HG03460 (cell line): ENCODE data around the gene UGT3A1.
"Not testable (repeated sequence)": the region's sequence is repeated elsewhere in the genome, so short reads cannot be mapped to it uniquely, and the experiment has no call there.

Source experiments
- ATAC-seq: cut with Tn5 transposase; IDR thresholded peaks from one replicate; pipeline ENCODE4 v1.9.1; 2021; ENCODE audit not compliant: unreplicated experiment

UGT3A1 gene

GRCh38 chr5:35990941-35991611 lies at the start of gene UGT3A1:
UGT3A1 (minus strand) TSS chr5:35991390; CDS start chr5:35991240, 150 bp downstream.
- ATAC-seq, result no peak

GRCh38 chr5:36035696-36036095 lies 44.5 kb upstream of the UGT3A1 start:
- no peak for ATAC-seq

DNA sequence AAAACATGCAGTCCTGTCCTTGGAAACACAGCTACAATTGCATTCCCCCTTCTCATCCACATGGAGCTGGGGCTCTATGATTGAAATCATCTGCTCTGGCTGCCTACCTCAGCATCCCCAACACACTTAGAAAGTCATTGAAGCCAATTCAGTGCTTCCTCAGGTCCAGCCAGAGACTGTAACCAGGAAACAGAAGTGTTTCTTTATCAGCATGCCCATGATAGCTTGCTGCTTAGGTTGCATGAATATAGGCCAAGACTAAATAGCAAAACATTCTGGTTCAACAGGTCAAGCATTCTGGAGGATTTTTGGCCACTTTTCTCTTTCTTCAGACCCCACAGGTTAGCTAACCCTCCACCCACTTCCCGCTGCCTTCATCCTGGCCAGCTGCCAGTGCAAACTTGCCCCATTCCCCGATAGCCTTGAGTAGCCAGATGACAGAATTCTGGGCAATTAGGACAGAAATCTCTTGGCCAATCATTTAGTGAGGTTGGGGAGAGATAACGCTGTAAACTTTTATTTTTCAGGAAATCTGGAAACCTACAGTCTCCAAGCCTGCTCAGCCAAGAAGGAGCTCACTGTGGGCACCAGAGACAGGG lies 43.4 kb upstream of the UGT3A1 start:
- not testable (repeated sequence) for ATAC-seq

DNA sequence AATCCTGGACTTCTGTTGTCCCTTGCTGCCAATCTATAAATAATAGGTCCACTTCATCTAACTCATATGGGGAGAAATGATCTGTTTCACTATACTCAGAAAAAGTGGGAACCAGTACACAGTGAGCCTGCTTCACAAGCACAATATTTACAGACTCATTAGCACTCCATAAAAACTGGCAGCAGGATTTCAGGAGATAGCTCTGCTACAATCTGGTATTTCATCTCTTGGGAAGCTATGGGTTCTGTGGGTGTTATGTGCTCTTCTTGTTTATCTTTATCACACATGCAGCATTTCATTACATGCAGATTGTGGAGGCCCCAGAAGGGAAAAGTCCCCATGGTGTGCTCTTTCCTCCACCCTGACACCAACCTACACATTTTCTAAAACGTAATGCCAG lies 42.3 kb upstream of the UGT3A1 start:
- ATAC-seq, result no peak

DNA sequence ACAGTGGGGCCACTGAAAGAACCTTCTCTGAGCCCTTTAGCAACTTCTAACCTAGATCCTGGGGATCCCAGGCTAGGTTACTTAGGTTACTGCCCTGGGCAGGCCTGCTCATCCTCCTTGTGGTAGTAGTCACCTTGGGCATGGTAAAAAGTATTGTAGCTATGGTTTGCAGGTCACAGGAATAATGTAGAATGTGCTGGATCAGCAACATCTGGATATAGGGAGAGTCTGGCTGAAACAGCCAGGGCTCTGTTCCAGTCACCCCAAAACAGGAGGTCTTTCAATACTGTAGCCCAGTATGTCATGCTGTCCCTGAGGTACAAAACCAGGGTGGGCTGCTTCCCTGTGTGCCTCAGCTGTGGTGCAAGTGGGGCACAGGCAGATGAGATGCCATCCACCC lies 41.9 kb upstream of the UGT3A1 start:
- ATAC-seq, result no peak

GRCh38 chr5:36031223-36031622 lies 40.0 kb upstream of the UGT3A1 start:
- ATAC-seq, result no peak

GRCh38 chr5:36029914-36030313 lies 38.7 kb upstream of the UGT3A1 start:
- ATAC-seq, result no peak

DNA sequence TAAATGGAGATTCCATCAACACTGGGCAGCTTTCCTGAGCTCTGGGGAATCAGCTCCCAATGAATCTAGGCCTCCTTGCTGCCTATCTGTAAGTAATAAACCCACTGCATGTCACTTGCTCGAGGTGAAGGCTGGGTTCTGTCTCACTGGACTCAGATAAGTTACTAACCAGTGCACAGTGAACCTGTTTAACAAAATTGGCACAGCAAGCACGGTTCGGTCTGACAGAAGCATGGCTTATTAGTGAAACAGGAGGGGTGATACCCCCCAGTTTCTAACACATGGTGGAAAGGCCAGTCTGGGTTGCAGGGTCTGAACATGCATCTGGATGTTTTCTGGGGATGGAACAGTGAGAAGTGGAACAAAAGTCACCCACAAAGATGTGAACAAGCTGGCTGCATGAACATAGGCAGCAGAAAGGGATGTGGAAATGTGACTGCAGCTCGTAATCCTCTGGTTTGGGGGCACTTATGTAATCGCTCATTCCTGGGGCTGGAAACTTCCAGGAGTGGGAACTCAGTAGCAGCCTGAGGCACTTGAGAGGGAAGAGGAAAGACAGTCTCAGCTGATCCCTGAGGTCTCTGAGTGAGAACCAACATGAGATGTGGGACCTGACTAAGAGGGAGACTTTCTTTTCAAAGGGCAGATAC lies 37.8 kb upstream of the UGT3A1 start:
- no peak for ATAC-seq

DNA sequence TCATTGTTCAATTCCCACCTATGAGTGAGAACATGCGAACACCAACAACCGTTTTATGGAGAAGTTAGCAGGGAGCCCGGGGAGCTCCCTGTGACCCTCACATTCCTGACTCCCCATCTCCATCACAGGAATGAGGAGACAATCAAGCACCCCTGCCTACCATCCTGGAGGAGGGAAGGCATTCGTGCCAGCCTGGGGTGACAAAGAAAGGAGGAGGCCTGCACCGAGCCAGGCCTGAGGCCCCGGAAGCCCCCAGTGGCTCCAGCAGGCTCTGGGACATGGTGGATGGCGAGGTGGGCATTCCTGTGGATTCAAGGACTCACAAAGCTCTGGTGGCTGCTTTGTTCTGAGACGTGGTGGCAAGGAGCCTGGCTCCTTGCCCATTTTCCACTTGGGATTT lies 36.5 kb upstream of the UGT3A1 start:
- no peak for ATAC-seq

GRCh38 chr5:36026706-36027465 lies 35.7 kb upstream of the UGT3A1 start:
- ATAC-seq, result no peak

DNA sequence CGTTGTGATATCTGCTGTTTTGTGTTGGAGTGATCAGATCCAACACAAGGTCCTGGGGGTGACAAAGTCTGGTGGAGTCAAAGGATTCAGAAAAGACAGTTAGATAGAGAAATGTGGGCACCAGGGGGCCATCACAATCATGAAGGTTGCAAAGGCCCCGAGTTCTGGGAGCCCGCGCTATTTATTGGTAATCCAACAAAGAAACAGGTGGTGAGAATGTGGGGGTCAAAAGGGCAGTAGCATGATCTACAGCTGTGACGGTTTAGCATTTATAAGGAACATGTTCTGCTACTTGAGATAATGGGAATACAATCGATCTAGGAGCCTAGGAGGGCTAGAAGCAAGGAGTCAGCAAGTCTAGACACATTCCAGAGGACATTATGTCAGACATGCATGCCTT lies 31.1 kb upstream of the UGT3A1 start:
- ATAC-seq, result not testable (repeated sequence)

GRCh38 chr5:36019584-36019983 lies 28.4 kb upstream of the UGT3A1 start:
- not testable (repeated sequence) for ATAC-seq

- no peak for ATAC-seq
Measured at GRCh38 chr5:36017622-36018021, 26.4 kb upstream of the UGT3A1 start.

DNA sequence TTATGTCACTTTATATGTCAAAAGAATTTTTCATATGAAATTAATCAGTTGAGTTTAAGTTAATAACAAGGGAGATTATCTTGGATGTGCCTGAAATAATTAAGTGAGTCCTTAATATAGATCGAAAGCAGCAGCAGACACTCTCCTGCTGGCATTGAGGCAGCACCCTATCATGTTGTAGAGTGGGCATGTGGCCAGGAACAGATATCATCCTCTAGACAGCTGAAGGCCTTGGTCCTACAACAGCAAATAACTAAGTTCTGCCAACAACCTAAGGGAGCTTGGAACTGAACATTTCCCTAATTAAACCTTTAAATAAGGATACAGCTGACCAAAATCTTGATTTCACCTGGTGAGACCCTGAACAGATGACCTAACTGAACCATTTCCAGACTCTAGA lies 25.8 kb upstream of the UGT3A1 start:
- ATAC-seq, result no peak

GRCh38 chr5:36013182-36013581 lies 22.0 kb upstream of the UGT3A1 start:
- no peak for ATAC-seq

DNA sequence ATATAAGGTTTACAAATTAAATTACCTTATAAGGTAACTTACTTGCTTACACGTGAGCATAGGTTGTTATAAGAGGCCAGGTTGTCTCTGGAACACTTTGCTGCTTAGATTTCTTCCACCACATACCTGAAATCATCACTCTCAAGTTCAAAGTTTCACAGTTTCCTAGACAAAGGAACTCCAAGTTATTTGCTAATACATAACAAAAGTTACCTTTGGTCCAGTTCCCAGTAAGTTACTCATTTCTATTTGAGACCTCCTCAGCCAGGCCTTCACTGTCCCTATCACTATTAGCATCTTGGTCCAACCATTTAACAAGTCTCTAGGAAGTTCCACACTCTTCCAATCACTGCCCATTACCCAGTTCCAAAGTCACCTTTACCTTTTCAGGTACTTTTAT lies 18.5 kb upstream of the UGT3A1 start:
- ATAC-seq, result no peak

- ATAC-seq, result no peak
Measured at GRCh38 chr5:36007366-36007765, 16.2 kb upstream of the UGT3A1 start.

DNA sequence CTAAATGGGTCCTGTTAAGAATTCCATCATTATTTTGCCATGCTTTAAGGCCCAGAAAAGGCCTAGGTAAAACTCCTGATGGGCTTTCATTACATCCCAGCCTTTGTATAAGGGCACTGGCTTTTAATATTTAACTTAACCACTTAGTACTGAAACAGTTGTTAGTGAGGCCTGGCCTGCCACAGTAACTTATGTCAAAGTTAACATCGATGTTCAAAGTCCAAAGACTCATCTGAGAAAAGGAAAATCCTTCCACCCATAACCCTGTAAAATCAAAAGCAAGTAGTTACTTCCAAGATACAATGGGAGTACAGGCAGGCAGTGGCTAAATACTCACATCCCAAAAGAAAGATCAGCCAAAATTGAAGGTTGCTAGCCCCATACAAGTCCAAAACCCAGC lies 15.0 kb upstream of the UGT3A1 start:
- no peak for ATAC-seq

DNA sequence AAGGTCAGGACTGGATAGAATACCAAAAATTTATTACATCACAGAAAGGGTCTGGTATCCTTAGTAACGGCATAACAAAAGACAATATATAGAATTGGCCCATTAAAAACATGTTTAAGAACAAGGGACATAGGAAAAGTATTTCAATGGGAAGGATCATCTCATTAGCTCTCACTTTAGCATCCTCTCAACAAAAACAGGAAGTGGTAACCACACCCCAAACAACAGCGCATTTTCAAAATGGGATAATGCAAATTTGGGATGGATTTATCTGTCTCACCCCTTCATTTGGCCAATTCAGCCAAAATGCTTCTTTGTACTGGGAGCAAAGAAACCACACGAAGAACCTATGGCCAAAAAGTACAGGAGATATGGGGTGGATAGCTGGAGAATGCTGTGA lies 9.8 kb upstream of the UGT3A1 start:
- ATAC-seq, result no peak

DNA sequence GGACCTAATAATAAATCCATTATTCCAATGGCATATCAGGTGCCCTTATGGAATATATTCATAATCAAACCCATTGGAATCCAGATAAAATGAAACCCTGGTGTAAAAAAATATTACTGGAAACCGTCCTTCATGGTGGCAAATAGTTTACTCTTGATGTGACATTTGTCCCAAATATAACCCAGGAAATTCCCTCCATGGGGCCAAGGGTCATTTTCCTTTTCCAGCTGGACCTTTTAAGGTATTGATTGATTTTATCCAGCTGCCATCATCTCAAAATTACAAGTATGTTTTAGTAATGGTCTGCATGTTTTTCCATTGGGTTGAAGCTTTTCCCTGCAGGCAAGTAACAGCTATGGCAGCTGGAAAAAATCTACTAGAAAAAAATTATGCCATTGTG lies 8.4 kb upstream of the UGT3A1 start:
- no peak for ATAC-seq

DNA sequence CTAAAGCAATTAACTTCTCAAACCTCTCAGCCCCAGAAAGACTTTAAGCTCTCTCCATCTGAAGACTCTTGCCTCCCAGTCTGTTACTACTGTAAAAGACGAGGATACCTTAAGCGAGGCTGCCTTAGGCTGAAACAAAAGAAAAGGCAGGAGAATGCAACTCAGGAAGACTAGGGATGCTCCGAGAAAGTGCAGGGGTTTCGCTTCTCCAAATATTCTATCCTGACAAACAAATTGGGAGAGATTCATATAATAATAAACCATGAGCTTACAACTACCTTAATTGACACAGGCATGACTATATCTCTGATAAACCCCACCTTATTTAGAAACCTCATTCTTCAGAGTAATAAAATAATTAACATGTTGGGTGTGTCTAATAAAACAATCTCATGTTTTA lies 4.9 kb upstream of the UGT3A1 start:
- ATAC-seq, result no peak

GRCh38 chr5:35990520-35990919 lies 670 bp downstream of the UGT3A1 start:
- no peak for ATAC-seq
